H1 (cell line): ENCODE measurements around the gene RIN3. TPM values are rescaled to one million over a fixed set of nuclear protein-coding genes. Genes with fewer than 3 reads are reported as not detected.

Experiments
- HDAC6 ChIP-seq: IDR thresholded peaks from one replicate; pipeline ENCODE4 v1.7.1; 2012; ENCODE audit warnings: low read depth, mild to moderate bottlenecking, inconsistent platforms, low read length, moderate library complexity
- POLR2A ChIP-seq, 2 experiments: IDR thresholded peaks; 1 replicate in 1 of 2; 2 replicates in 1 of 2; pipeline ENCODE4 v1.6.1; 2011; ENCODE audit warnings: low read depth in 2 of 2, low read length in 2 of 2, mild to moderate bottlenecking in 2 of 2; ENCODE audit errors: control extremely low read depth in 1 of 2
- POLR2AphosphoS5 ChIP-seq: IDR thresholded peaks from 2 replicates; pipeline ENCODE4 v1.6.1; 2011; ENCODE audit warnings: low read depth, low read length
- polyA plus RNA-seq, 7 experiments: library from polyadenylated mRNA; depleted of rRNA in 3 of 7; stranded (reverse) in 5 of 7; unstranded in 2 of 7; fragments of >200 nt in 5 of 7; fragments of 200-250 nt in 2 of 7; gene quantifications; 1 replicate in 5 of 7; 2 replicates in 1 of 7; 4 replicates in 1 of 7; pipeline versions ENCODE4 v1.2.1 to v1.2.3, GENCODE V29; 2011 to 2013; ENCODE audit warnings: missing spikeins in 2 of 7, mixed read lengths in 2 of 7
- total RNA-seq: library from RNA; stranded (reverse); fragmentation: NEBNext Ultra II Directional; extraction: Animal tissue kit (Norgen Biotek cat#: 25700); gene quantifications from 2 replicates; pipeline ENCODE4 v1.2.1, GENCODE V29; 2021
- TF ChIP-seq, protein P1 (sequence below): fragments of 300-600 bp; sonication (generic); IDR thresholded peaks from 2 replicates; pipeline ENCODE4 v1.7.1; 2012; ENCODE audit warnings: low read length, moderate library complexity, mild to moderate bottlenecking, inconsistent platforms; ENCODE audit not compliant: insufficient replicate concordance

The RIN3 gene
- total and polyA plus RNA-seq, 2 of the 8 experiments (the other 6 are each of a cell fraction or from before 2014, with no cell fraction given), result 0.59 to 1.5 TPM

DNA sequence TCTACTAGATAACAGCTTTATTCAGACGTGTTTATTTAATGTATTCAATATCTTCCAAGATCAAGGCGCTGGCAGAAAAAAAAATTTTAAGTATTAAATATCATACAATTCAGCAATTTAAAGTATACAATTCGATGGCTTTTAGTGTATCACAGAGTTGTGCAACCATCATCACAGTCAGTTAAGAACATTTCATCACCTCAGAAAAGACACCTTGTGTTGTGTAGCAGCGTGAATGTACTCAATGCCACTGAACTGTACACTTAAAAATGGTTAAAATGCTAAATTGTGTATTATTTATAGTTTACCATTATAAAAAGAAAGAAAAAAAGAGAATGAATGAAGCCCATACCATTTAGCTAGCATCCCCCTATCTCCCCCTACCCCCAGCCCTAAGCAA is 96.4 kb downstream of the RIN3 start (continued):
- TF ChIP-seq, protein P1, sequence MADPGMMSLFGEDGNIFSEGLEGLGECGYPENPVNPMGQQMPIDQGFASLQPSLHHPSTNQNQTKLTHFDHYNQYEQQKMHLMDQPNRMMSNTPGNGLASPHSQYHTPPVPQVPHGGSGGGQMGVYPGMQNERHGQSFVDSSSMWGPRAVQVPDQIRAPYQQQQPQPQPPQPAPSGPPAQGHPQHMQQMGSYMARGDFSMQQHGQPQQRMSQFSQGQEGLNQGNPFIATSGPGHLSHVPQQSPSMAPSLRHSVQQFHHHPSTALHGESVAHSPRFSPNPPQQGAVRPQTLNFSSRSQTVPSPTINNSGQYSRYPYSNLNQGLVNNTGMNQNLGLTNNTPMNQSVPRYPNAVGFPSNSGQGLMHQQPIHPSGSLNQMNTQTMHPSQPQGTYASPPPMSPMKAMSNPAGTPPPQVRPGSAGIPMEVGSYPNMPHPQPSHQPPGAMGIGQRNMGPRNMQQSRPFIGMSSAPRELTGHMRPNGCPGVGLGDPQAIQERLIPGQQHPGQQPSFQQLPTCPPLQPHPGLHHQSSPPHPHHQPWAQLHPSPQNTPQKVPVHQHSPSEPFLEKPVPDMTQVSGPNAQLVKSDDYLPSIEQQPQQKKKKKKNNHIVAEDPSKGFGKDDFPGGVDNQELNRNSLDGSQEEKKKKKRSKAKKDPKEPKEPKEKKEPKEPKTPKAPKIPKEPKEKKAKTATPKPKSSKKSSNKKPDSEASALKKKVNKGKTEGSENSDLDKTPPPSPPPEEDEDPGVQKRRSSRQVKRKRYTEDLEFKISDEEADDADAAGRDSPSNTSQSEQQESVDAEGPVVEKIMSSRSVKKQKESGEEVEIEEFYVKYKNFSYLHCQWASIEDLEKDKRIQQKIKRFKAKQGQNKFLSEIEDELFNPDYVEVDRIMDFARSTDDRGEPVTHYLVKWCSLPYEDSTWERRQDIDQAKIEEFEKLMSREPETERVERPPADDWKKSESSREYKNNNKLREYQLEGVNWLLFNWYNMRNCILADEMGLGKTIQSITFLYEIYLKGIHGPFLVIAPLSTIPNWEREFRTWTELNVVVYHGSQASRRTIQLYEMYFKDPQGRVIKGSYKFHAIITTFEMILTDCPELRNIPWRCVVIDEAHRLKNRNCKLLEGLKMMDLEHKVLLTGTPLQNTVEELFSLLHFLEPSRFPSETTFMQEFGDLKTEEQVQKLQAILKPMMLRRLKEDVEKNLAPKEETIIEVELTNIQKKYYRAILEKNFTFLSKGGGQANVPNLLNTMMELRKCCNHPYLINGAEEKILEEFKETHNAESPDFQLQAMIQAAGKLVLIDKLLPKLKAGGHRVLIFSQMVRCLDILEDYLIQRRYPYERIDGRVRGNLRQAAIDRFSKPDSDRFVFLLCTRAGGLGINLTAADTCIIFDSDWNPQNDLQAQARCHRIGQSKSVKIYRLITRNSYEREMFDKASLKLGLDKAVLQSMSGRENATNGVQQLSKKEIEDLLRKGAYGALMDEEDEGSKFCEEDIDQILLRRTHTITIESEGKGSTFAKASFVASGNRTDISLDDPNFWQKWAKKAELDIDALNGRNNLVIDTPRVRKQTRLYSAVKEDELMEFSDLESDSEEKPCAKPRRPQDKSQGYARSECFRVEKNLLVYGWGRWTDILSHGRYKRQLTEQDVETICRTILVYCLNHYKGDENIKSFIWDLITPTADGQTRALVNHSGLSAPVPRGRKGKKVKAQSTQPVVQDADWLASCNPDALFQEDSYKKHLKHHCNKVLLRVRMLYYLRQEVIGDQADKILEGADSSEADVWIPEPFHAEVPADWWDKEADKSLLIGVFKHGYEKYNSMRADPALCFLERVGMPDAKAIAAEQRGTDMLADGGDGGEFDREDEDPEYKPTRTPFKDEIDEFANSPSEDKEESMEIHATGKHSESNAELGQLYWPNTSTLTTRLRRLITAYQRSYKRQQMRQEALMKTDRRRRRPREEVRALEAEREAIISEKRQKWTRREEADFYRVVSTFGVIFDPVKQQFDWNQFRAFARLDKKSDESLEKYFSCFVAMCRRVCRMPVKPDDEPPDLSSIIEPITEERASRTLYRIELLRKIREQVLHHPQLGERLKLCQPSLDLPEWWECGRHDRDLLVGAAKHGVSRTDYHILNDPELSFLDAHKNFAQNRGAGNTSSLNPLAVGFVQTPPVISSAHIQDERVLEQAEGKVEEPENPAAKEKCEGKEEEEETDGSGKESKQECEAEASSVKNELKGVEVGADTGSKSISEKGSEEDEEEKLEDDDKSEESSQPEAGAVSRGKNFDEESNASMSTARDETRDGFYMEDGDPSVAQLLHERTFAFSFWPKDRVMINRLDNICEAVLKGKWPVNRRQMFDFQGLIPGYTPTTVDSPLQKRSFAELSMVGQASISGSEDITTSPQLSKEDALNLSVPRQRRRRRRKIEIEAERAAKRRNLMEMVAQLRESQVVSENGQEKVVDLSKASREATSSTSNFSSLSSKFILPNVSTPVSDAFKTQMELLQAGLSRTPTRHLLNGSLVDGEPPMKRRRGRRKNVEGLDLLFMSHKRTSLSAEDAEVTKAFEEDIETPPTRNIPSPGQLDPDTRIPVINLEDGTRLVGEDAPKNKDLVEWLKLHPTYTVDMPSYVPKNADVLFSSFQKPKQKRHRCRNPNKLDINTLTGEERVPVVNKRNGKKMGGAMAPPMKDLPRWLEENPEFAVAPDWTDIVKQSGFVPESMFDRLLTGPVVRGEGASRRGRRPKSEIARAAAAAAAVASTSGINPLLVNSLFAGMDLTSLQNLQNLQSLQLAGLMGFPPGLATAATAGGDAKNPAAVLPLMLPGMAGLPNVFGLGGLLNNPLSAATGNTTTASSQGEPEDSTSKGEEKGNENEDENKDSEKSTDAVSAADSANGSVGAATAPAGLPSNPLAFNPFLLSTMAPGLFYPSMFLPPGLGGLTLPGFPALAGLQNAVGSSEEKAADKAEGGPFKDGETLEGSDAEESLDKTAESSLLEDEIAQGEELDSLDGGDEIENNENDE, result no peak
- TF ChIP-seq HDAC6 (no peak), POLR2AphosphoS5 (no peak), POLR2A (IDR thresholded peaks at IDR 0.05; ENCODE audit: control extremely low read depth in 1 of 2, low read depth in 2 of 2, low read length in 2 of 2) (no peak)
